ENCODE measurements around the gene ACY1.
A peak's percentile ranks its signal among the peaks of the same experiment; 100 is the strongest.

ACY1 gene

GRCh38 chr3:51946796-51947195 lies 36.5 kb upstream of the ACY1 start:
- DNase-seq = no peak

GRCh38 chr3:51947215-51947900 lies 36.0 kb upstream of the ACY1 start:
- no peak for DNase-seq

- no peak for DNase-seq
Measured at GRCh38 chr3:51948016-51948580, 35.2 kb upstream of the ACY1 start.

- DNase-seq = no peak
Measured at GRCh38 chr3:51949121-51949520, 34.2 kb upstream of the ACY1 start.

- no peak for DNase-seq
Measured at GRCh38 chr3:51950899-51951298, 32.4 kb upstream of the ACY1 start.

GRCh38 chr3:51953445-51953844 lies 29.9 kb upstream of the ACY1 start:
- DNase-seq = no peak

GRCh38 chr3:51954105-51954504 lies 29.2 kb upstream of the ACY1 start:
- no peak for DNase-seq

- DNase-seq = no peak
Measured at GRCh38 chr3:51954713-51955112, 28.6 kb upstream of the ACY1 start.

GRCh38 chr3:51955175-51955892 lies 28.0 kb upstream of the ACY1 start, which contains the start of gene GPR62:
TSS of gene GPR62 (plus strand) at chr3:51955381. CDS start at chr3:51955653, 272 bp downstream.
- no peak for DNase-seq

- peak; percentile 32 for DNase-seq
Measured at GRCh38 chr3:51955893-51956770, 27.2 kb upstream of the ACY1 start.

- DNase-seq = no peak
Measured at GRCh38 chr3:51957520-51958205, 25.7 kb upstream of the ACY1 start.

GRCh38 chr3:51958603-51959521 lies 24.5 kb upstream of the ACY1 start:
- DNase-seq = no peak

GRCh38 chr3:51959651-51960050 lies 23.7 kb upstream of the ACY1 start:
- no peak for DNase-seq

- no peak for DNase-seq
Measured at GRCh38 chr3:51960386-51960785, 22.9 kb upstream of the ACY1 start.

GRCh38 chr3:51961011-51961410 lies 22.3 kb upstream of the ACY1 start:
- DNase-seq = no peak

- no peak for DNase-seq
Measured at GRCh38 chr3:51961602-51962569, 21.4 kb upstream of the ACY1 start.

- no peak for DNase-seq
Measured at GRCh38 chr3:51962854-51963530, 20.3 kb upstream of the ACY1 start.

GRCh38 chr3:51963951-51964451 lies 19.3 kb upstream of the ACY1 start:
- no peak for DNase-seq

GRCh38 chr3:51964521-51964920 lies 18.8 kb upstream of the ACY1 start:
- no peak for DNase-seq

Measured in activated CD4-positive, alpha-beta T cell treated with anti-CD3 and anti-CD28 coated beads, Interleukin-2, amount 50 U/mL, for 1 hour (primary cell).